ENCODE data around the gene CCDC47.
A peak's percentile ranks its signal among the peaks of the same experiment; 100 is the strongest.
"Not testable (repeated sequence)": the region's sequence is repeated elsewhere in the genome, so short reads cannot be mapped to it uniquely, and the experiment has no call there.

The CCDC47 gene

DNA sequence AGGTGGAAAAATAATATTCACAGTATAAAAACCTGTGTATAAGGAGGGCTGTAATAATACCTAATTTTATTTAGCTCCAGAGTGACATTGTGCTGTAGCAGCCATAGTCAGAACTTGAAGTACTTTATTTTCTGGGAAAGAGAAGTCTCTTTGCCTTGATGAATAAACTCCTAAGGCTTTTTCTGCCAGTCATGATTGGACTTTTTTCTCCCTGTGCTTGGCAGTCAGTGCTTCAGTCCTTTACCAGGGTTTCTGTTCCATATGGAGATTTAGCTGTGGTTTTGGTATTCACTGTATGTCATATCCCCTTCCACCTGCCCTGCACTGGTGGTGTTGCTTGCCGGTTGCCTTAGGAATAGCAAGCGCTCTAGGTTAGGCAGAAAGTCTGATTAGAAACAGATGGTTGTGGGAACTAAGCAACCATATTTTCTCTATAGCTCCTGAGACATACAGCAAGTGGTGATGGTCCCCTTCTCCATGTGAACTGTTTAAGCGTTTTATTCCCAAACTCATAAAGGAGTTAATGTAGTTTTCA is 25.2 kb upstream of the CCDC47 start:
- DNase-seq (ENCODE audit: insufficient read length, low spot score) (no peak), FAIRE-seq (no peak)
- no peak for TF ChIP-seq POLR2A (IDR thresholded peaks at IDR 0.05; ENCODE audit: low read depth, low read length)

DNA sequence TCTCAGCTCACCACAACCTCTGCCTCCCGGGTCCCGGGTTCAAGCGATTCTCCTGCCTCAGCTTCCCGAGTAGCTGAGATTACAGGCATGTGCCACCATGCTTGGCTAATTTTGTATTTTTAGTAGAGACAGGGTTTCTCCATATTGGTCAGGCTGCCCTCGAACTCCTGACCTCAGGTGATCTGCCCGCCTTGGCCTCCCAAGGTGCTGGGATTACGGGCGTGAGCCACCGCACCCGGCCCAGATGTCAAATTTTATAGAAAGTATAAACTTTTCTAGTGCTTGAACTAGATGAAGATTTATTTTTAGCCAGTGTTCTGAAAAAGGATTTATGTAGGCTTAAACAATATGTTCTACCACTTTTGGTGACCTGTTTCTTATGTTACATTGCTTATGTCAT is 23.0 kb upstream of the CCDC47 start:
- FAIRE-seq; DNase-seq (ENCODE audit: insufficient read length, low spot score): not testable (repeated sequence)

GRCh38 chr17:63792055-63792729 is 18.8 kb upstream of the CCDC47 start:
- DNase-seq (ENCODE audit: insufficient read length, low spot score) (no peak), FAIRE-seq (no peak)
- TF ChIP-seq POLR2A (IDR thresholded peaks at IDR 0.05; ENCODE audit: low read depth, low read length), result no peak

GRCh38 chr17:63790057-63790456 is 16.7 kb upstream of the CCDC47 start:
- FAIRE-seq, result no peak
- no peak for DNase-seq (ENCODE audit: insufficient read length, low spot score)
- TF ChIP-seq POLR2A (IDR thresholded peaks at IDR 0.05; ENCODE audit: low read depth, low read length), result no peak

DNA sequence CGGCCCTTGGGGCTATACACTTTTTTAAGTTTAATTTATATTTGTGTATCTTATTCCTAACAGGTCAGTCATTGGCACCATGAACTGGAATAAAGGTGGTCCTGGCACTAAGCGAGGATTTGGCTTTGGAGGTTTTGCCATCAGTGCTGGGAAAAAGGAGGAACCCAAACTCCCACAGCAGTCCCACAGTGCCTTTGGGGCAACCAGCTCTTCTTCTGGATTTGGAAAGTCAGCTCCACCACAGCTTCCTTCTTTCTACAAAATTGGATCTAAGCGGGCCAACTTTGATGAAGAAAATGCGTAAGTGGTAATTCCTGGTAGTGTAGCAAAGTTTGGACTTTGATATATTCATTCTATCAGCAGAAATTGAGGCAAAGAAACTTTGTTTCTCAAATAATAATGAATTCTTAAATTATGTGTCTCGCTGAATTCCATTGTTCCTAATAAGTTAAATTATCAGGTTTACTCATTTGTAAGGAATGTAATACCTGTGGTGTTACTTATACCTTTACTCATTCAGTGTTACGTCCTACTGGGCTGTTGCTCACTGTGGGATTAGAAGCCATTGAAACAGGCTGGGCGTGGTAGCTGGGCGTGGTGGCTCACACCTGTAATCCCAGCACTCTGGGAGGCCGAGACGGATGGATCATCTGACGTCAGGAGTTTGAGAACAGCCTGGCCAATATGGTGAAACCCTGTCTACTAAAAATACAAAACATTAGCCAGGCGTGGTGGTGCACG is 13.7 kb upstream of the CCDC47 start:
- no peak for DNase-seq (ENCODE audit: insufficient read length, low spot score)
- no peak for FAIRE-seq
- no peak for TF ChIP-seq POLR2A (IDR thresholded peaks at IDR 0.05; ENCODE audit: low read depth, low read length)

- TF ChIP-seq POLR2A (IDR thresholded peaks at IDR 0.05; ENCODE audit: low read depth, low read length), result no peak
- DNase-seq (ENCODE audit: insufficient read length, low spot score) (no peak), FAIRE-seq (no peak)
Observed at GRCh38 chr17:63786117-63786516, 12.7 kb upstream of the CCDC47 start.

- TF ChIP-seq POLR2A (IDR thresholded peaks at IDR 0.05; ENCODE audit: low read depth, low read length), result no peak
- FAIRE-seq (peak; percentile 79), DNase-seq (ENCODE audit: insufficient read length, low spot score) (peak; percentile 46)
Observed at GRCh38 chr17:63785556-63785955, 12.2 kb upstream of the CCDC47 start.

DNA sequence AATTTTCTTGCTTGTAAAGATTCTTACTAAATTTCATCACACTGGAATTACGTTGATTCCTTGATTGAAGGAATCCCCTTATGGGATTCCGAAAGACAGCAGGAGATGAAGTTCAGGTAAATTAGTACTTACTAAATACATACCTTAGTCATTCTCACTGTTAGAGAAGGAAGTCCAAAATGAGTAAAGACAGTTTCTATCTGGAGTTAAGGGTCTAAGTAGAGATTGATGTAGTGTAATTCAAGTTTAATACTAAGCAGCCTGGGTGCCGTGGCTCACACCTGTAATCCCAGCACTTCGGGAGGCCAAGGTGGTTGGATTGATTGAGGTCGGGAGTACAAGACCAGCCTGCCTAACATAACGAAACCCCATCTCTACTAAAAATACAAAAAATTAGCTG is 10.1 kb upstream of the CCDC47 start:
- no peak for TF ChIP-seq POLR2A (IDR thresholded peaks at IDR 0.05; ENCODE audit: low read depth, low read length)
- no peak for FAIRE-seq
- DNase-seq (ENCODE audit: insufficient read length, low spot score), result no peak

GRCh38 chr17:63780928-63781327 is 7.5 kb upstream of the CCDC47 start:
- no peak for TF ChIP-seq POLR2A (IDR thresholded peaks at IDR 0.05; ENCODE audit: low read depth, low read length)
- no peak for FAIRE-seq
- no peak for DNase-seq (ENCODE audit: insufficient read length, low spot score)

DNA sequence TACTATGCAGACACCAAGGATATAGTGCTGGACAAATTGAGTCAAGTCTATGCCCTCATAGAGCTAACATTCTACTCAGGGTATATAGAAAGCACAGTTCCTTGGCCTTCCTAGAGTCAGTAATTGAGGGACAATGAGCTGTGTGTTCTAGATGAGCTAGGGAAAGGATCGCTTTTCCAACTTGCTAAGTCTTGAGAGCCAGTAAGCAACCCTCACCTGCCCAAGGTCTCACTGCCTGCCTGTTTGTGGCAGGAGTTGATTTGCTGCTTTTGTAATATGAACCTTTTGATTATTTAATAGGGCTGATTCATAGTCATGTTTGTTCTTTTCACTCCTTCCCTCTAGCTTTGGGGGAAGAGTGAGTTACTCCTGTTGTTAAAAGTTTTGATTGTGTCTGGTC is 7.1 kb upstream of the CCDC47 start:
- DNase-seq (ENCODE audit: insufficient read length, low spot score), result no peak
- FAIRE-seq, result no peak

GRCh38 chr17:63775420-63775819 is 2.0 kb upstream of the CCDC47 start:
- no peak for TF ChIP-seq POLR2A (IDR thresholded peaks at IDR 0.05; ENCODE audit: low read depth, low read length)
- DNase-seq (ENCODE audit: insufficient read length, low spot score) (no peak), FAIRE-seq (no peak)

More for the DNA sequence above, 7.1 kb upstream of the CCDC47 start:
- TF ChIP-seq POLR2A (IDR thresholded peaks at IDR 0.05; ENCODE audit: low read depth, low read length), result no peak

DNA sequence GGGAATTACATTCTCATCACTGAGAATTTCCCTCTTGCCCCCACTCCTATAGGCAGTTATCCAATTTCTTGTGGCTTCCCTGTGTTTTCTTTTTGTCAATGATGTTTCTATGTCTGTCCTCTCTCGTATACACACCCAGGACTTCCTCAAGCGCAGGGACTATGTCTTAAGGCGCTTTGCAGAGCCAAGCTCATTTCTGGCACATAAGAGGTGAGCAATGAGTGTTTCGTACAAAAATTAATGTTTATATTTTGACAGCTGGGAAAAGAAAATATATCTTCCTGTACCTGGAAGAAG is 1.5 kb upstream of the CCDC47 start:
- DNase-seq (ENCODE audit: insufficient read length, low spot score) (no peak), FAIRE-seq (no peak)
- no peak for TF ChIP-seq POLR2A (IDR thresholded peaks at IDR 0.05; ENCODE audit: low read depth, low read length)

GRCh38 chr17:63774141-63774968 is 958 bp upstream of the CCDC47 start, which contains the start of gene DDX42:
Gene DDX42, plus strand, starts transcription at chr17:63774170. Its CDS starts 12,880 bp downstream, at chr17:63787050.
- DNase-seq (ENCODE audit: insufficient read length, low spot score) (peak; percentile 44), FAIRE-seq (no peak)
- TF ChIP-seq POLR2A (IDR thresholded peaks at IDR 0.05; ENCODE audit: low read depth, low read length), result peak; percentile 87

GRCh38 chr17:63772801-63773271 is 561 bp downstream of the CCDC47 start:
- no peak for TF ChIP-seq POLR2A (IDR thresholded peaks at IDR 0.05; ENCODE audit: low read depth, low read length)
- DNase-seq (ENCODE audit: insufficient read length, low spot score) (no peak), FAIRE-seq (no peak)

All from H54 (cell line).